HepG2 (cell line): ENCODE data around the gene BCKDHB. TPM values are rescaled to one million over a fixed set of nuclear protein-coding genes. Genes with fewer than 3 reads are reported as not detected.
A peak's percentile ranks its signal among the peaks of the same experiment; 100 is the strongest.

ENCODE experiments used
- BCL6 ChIP-seq: IDR thresholded peaks from 2 replicates; pipeline ENCODE4 v1.6.1; 2016; ENCODE audit warnings: missing genetic modification reagents, missing compliant biosample characterization
- GRHL1 ChIP-seq: sonication (generic); formaldehyde crosslinking; conservative IDR thresholded peaks from 2 replicates; pipeline ENCODE4 v1.8.0; 2022; ENCODE audit warnings: missing genetic modification reagents
- HHEX ChIP-seq: IDR thresholded peaks from 2 replicates; pipeline ENCODE4 v1.6.1; 2016; ENCODE audit warnings: control low read depth
- HIVEP1 ChIP-seq: sonication (generic); formaldehyde crosslinking; IDR thresholded peaks from 2 replicates; pipeline ENCODE4 v1.4.0; 2020; ENCODE audit warnings: mild to moderate bottlenecking, missing genetic modification reagents
- HMG20A ChIP-seq: IDR thresholded peaks from 2 replicates; pipeline ENCODE4 v1.6.1; 2016; ENCODE audit warnings: borderline replicate concordance
- HOXA7 ChIP-seq: sonication (generic); formaldehyde crosslinking; IDR thresholded peaks from 2 replicates; pipeline ENCODE4 v1.8.1; 2022; ENCODE audit warnings: mild to moderate bottlenecking, missing genetic modification reagents, moderate library complexity
- NCOR1 ChIP-seq: fragments of 200-600 bp; sonication (generic); IDR thresholded peaks from 2 replicates; pipeline ENCODE4 v1.7.0; 2017; ENCODE audit warnings: antibody characterized with exemption, low read length, borderline replicate concordance
- PATZ1 ChIP-seq: sonication (generic); formaldehyde crosslinking; IDR thresholded peaks from 2 replicates; pipeline ENCODE4 v1.4.0; 2020; ENCODE audit warnings: missing genetic modification reagents
- PHF5A ChIP-seq: IDR thresholded peaks from one replicate; pipeline ENCODE4 v1.6.1; 2018; ENCODE audit warnings: low read depth, missing genetic modification reagents; ENCODE audit not compliant: unreplicated experiment
- SNAI1 ChIP-seq: sonication (generic); formaldehyde crosslinking; IDR thresholded peaks from 2 replicates; pipeline ENCODE4 v1.5.0; 2020; ENCODE audit warnings: mild to moderate bottlenecking, missing genetic modification reagents, borderline replicate concordance
- ZBTB33 ChIP-seq: sonication (generic); formaldehyde crosslinking; IDR thresholded peaks from 2 replicates; pipeline ENCODE4 v1.4.0; 2020; ENCODE audit warnings: missing genetic modification reagents
- ZFP91 ChIP-seq: sonication (generic); formaldehyde crosslinking; IDR thresholded peaks from 2 replicates; pipeline ENCODE4 v1.9.0; 2022; ENCODE audit warnings: missing genetic modification reagents, mild to moderate bottlenecking, borderline replicate concordance
- ZFY ChIP-seq: sonication (generic); formaldehyde crosslinking; IDR thresholded peaks from 2 replicates; pipeline ENCODE4 v1.4.0; 2020; ENCODE audit warnings: missing genetic modification reagents
- ZMYM4 ChIP-seq: sonication (generic); formaldehyde crosslinking; IDR thresholded peaks from 2 replicates; pipeline ENCODE4 v1.8.1; 2023; ENCODE audit warnings: mild to moderate bottlenecking, missing genetic modification reagents
- ZNF205 ChIP-seq: IDR thresholded peaks from 2 replicates; pipeline ENCODE4 v1.6.1; 2018; ENCODE audit warnings: missing biosample characterization, missing genetic modification reagents
- ZNF256 ChIP-seq: sonication (generic); formaldehyde crosslinking; conservative IDR thresholded peaks from 2 replicates; pipeline ENCODE4 v1.4.0; 2020; ENCODE audit warnings: missing genetic modification reagents
- ZNF281 ChIP-seq: sonication (generic); formaldehyde crosslinking; IDR thresholded peaks from 2 replicates; pipeline ENCODE4 v1.4.0; 2020; ENCODE audit warnings: missing genetic modification reagents, borderline replicate concordance
- ZNF530 ChIP-seq: sonication (generic); formaldehyde crosslinking; IDR thresholded peaks from 2 replicates; pipeline ENCODE4 v1.5.0; 2020; ENCODE audit warnings: low read depth, mild to moderate bottlenecking, missing genetic modification reagents
- ZNF766 ChIP-seq: sonication (generic); formaldehyde crosslinking; IDR thresholded peaks from 2 replicates; pipeline ENCODE4 v1.5.0; 2020; ENCODE audit warnings: missing genetic modification reagents, borderline replicate concordance
- polyA plus RNA-seq, 8 experiments: library from polyadenylated mRNA; depleted of rRNA in 3 of 8; stranded (reverse) in 7 of 8; unstranded in 1 of 8; fragments of >200 nt; fragmentation: Illumina TruSeq in 4 of 8; extraction: Trizol in 4 of 8; gene quantifications; 2 replicates each; pipeline versions ENCODE4 v1.2.1 to v1.2.3, GENCODE V29; 2011 to 2016; ENCODE audit warnings: low read depth in 4 of 8, missing spikeins in 1 of 8, mixed read lengths in 1 of 8; ENCODE audit not compliant: insufficient read depth in 1 of 8
- total RNA-seq, 5 experiments: library from RNA; depleted of rRNA; stranded (reverse); fragments of >200 nt; fragmentation: Illumina TruSeq; extraction: Trizol; gene quantifications; 2 replicates each; pipeline ENCODE4 v1.2.3, GENCODE V29; 2016; ENCODE audit warnings: low read depth in 1 of 5

The BCKDHB gene
- total and polyA plus RNA-seq, 2 of the 13 experiments (the other 11 are each of a cell fraction or from before 2014, with no cell fraction given) = 10.8 to 13.6 TPM

- TF ChIP-seq BCL6 (no peak), ZNF281 (no peak), HOXA7 (no peak), GRHL1 (no peak), HMG20A (CRISPR knock-in tag) (no peak), HHEX (no peak), ZMYM4 (CRISPR knock-in tag) (peak; percentile 98), NCOR1 (no peak), ZFY (CRISPR knock-in tag) (peak; percentile 60), ZNF256 (CRISPR knock-in tag) (0 out of 2 replicates have a peak, but pooled peaks have one; percentile 54), ZFP91 (CRISPR knock-in tag) (peak; percentile 84; the same call in 1 of the 2 replicates), PATZ1 (CRISPR knock-in tag) (no peak), ZNF766 (CRISPR knock-in tag) (peak; percentile 73; the same call in 1 of the 2 replicates), HIVEP1 (CRISPR knock-in tag) (peak; percentile 90), ZNF530 (CRISPR knock-in tag) (no peak), ZNF205 (no peak), PHF5A (CRISPR knock-in tag) (no peak), SNAI1 (CRISPR knock-in tag) (peak; percentile 71; the same call in 1 of the 2 replicates), ZBTB33 (CRISPR knock-in tag) (no peak)
Observed at GRCh38 chr6:80106418-80107235, at the start of gene BCKDHB (continued).
